K562 (cell line): ENCODE results near the gene B3GALT4. TPM values are rescaled to one million over a fixed set of nuclear protein-coding genes. Genes with fewer than 3 reads are reported as not detected.

Experiments
- CBX3 ChIP-seq, 2 experiments: IDR thresholded peaks; 1 replicate in 1 of 2; 2 replicates in 1 of 2; pipeline ENCODE4 v1.6.1; 2012; ENCODE audit warnings: inconsistent platforms in 2 of 2, low read length in 2 of 2, borderline replicate concordance in 1 of 2, control low read depth in 1 of 2
- CCNT2 ChIP-seq: IDR thresholded peaks from 2 replicates; pipeline ENCODE4 v1.6.1; 2011; ENCODE audit warnings: borderline replicate concordance, low read depth, mild to moderate bottlenecking, moderate library complexity, mixed read lengths, low read length; ENCODE audit not compliant: insufficient read length; ENCODE audit errors: extremely low read depth
- EP400 ChIP-seq: fragments of 450-650 bp; IDR thresholded peaks from 2 replicates; pipeline ENCODE4 v1.6.1; 2017; ENCODE audit warnings: antibody characterized with exemption, mild to moderate bottlenecking, moderate library complexity
- HNRNPK ChIP-seq: fragments of 200-400 bp; formaldehyde crosslinking; IDR thresholded peaks from one replicate; pipeline ENCODE4 v1.6.1; 2018; ENCODE audit warnings: mild to moderate bottlenecking, low read depth, low read length; ENCODE audit not compliant: poor library complexity, severe bottlenecking
- NCOA6 ChIP-seq: fragments of 450-650 bp; IDR thresholded peaks from 2 replicates; pipeline ENCODE4 v1.6.1; 2017; ENCODE audit warnings: mild to moderate bottlenecking
- NELFE ChIP-seq: IDR thresholded peaks from 2 replicates; pipeline ENCODE4 v1.6.1; 2011; ENCODE audit warnings: mild to moderate bottlenecking; ENCODE audit not compliant: insufficient read depth, insufficient read length
- PCBP2 ChIP-seq: fragments of 200-400 bp; formaldehyde crosslinking; IDR thresholded peaks from 2 replicates; pipeline ENCODE4 v1.6.1; 2018; ENCODE audit warnings: low read length, low read depth, mild to moderate bottlenecking, moderate library complexity; ENCODE audit not compliant: poor library complexity, severe bottlenecking
- SAP30 ChIP-seq: fragments of 200-600 bp; sonication (generic); IDR thresholded peaks from 2 replicates; pipeline ENCODE4 v1.6.1; 2012; ENCODE audit warnings: borderline replicate concordance, low read depth, mild to moderate bottlenecking, moderate library complexity, low read length, control low read depth, inconsistent platforms; ENCODE audit not compliant: insufficient read depth, poor library complexity, severe bottlenecking
- SMAD2 ChIP-seq: fragments of 150-350 bp; IDR thresholded peaks from 2 replicates; pipeline ENCODE4 v1.6.1; 2014; ENCODE audit warnings: low read depth, mild to moderate bottlenecking, low read length
- ZEB2 ChIP-seq: fragments of 450-650 bp; IDR thresholded peaks from 2 replicates; pipeline ENCODE4 v1.6.1; 2016
- ZNF174 ChIP-seq: fragments of 250-450 bp; sonication (Bioruptor Pico); IDR thresholded peaks from 2 replicates; pipeline ENCODE4 v1.4.0; 2020; ENCODE audit warnings: mild to moderate bottlenecking
- ZNF511 ChIP-seq: sonication (generic); formaldehyde crosslinking; IDR thresholded peaks from 2 replicates; pipeline ENCODE4 v1.8.0; 2022; ENCODE audit warnings: mild to moderate bottlenecking, missing genetic modification reagents
- ZNF717 ChIP-seq: fragments of 250-450 bp; sonication (Bioruptor Pico); IDR thresholded peaks from 2 replicates; pipeline ENCODE4 v1.5.0; 2021
- polyA plus RNA-seq, 8 experiments: library from polyadenylated mRNA; depleted of rRNA in 4 of 8; stranded (reverse) in 5 of 8; unstranded in 3 of 8; fragments of >200 nt; fragmentation: Nextera tagmentation in 2 of 8; fragmentation: Illumina TruSeq in 1 of 8; extraction: Ambion mirVana in 2 of 8; extraction: Trizol in 1 of 8; gene quantifications; 2 replicates each; pipeline versions ENCODE4 v1.2.1 to v1.2.3, GENCODE V29; 2011 to 2014; ENCODE audit warnings: inconsistent platforms in 1 of 8, missing spikeins in 1 of 8
- total RNA-seq, 7 experiments: library from RNA; depleted of rRNA in 6 of 7; stranded (reverse); fragments of >200 nt in 6 of 7; fragmentation: Illumina TruSeq in 2 of 7; extraction: Trizol in 2 of 7; gene quantifications; 2 replicates each; pipeline versions ENCODE4 v1.2.1 to v1.2.3, GENCODE V29; 2011 to 2021; ENCODE audit warnings: low replicate concordance in 1 of 7
- TF ChIP-seq, protein P1 (sequence below): fragments of 250-450 bp; sonication (Bioruptor Pico); IDR thresholded peaks from 2 replicates; pipeline ENCODE4 v1.8.0; 2021; ENCODE audit warnings: mild to moderate bottlenecking, moderate library complexity
- TF ChIP-seq, protein P2 (sequence below): fragments of 450-650 bp; IDR thresholded peaks from 2 replicates; pipeline ENCODE4 v1.6.1; 2016; ENCODE audit warnings: low read depth, mild to moderate bottlenecking, moderate library complexity
- TF ChIP-seq, protein P3 (sequence below): IDR thresholded peaks from 2 replicates; pipeline ENCODE4 v1.6.1; 2014; ENCODE audit warnings: antibody characterized with exemption
- TF ChIP-seq, protein P4 (sequence below), 3 experiments: IDR thresholded peaks in 2 of 3; conservative IDR thresholded peaks in 1 of 3; 2 replicates each; pipeline ENCODE4 v1.5.1; 2011 to 2012; ENCODE audit warnings: low read length in 3 of 3, mild to moderate bottlenecking in 3 of 3, control low read depth in 2 of 3, improper control_type of control experiment in 1 of 3, inconsistent platforms in 1 of 3, low read depth in 1 of 3, mixed read lengths in 1 of 3, moderate library complexity in 1 of 3; ENCODE audit not compliant: insufficient read depth in 2 of 3
- TF ChIP-seq, protein P5 (sequence below): fragments of 250-450 bp; sonication (Bioruptor Pico); IDR thresholded peaks from 2 replicates; pipeline ENCODE4 v1.6.1; 2021; ENCODE audit warnings: mild to moderate bottlenecking
- TF ChIP-seq, protein P6 (sequence below): fragments of 450-650 bp; IDR thresholded peaks from 2 replicates; pipeline ENCODE4 v1.6.1; 2017; ENCODE audit warnings: mild to moderate bottlenecking, moderate library complexity

The B3GALT4 gene
- total and polyA plus RNA-seq, 9 of the 15 experiments (the other 6 are each of a cell fraction or from before 2014, with no cell fraction given), result 0.11 to 1.3 (median 0.53) TPM; not detected in 1

GRCh38 chr6:33277663-33278391 is 904 bp downstream of the B3GALT4 start (continued):
- TF ChIP-seq SAP30 (no peak), CBX3 (IDR thresholded peaks at IDR 0.05; ENCODE audit: borderline replicate concordance in 1 of 2, low read length in 2 of 2) (no peak), NCOA6 (no peak), ZNF511 (CRISPR knock-in tag) (no peak), ZEB2 (no peak), HNRNPK (no peak), EP400 (no peak), CCNT2 (no peak), NELFE (no peak), SMAD2 (no peak), PCBP2 (no peak), ZNF717 (no peak), ZNF174 (CRISPR knock-in tag) (no peak)
- TF ChIP-seq, protein P1, sequence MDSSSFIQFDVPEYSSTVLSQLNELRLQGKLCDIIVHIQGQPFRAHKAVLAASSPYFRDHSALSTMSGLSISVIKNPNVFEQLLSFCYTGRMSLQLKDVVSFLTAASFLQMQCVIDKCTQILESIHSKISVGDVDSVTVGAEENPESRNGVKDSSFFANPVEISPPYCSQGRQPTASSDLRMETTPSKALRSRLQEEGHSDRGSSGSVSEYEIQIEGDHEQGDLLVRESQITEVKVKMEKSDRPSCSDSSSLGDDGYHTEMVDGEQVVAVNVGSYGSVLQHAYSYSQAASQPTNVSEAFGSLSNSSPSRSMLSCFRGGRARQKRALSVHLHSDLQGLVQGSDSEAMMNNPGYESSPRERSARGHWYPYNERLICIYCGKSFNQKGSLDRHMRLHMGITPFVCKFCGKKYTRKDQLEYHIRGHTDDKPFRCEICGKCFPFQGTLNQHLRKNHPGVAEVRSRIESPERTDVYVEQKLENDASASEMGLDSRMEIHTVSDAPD (CRISPR knock-in tag), result no peak
- TF ChIP-seq, protein P2, sequence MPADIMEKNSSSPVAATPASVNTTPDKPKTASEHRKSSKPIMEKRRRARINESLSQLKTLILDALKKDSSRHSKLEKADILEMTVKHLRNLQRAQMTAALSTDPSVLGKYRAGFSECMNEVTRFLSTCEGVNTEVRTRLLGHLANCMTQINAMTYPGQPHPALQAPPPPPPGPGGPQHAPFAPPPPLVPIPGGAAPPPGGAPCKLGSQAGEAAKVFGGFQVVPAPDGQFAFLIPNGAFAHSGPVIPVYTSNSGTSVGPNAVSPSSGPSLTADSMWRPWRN, result no peak
- TF ChIP-seq, protein P3, sequence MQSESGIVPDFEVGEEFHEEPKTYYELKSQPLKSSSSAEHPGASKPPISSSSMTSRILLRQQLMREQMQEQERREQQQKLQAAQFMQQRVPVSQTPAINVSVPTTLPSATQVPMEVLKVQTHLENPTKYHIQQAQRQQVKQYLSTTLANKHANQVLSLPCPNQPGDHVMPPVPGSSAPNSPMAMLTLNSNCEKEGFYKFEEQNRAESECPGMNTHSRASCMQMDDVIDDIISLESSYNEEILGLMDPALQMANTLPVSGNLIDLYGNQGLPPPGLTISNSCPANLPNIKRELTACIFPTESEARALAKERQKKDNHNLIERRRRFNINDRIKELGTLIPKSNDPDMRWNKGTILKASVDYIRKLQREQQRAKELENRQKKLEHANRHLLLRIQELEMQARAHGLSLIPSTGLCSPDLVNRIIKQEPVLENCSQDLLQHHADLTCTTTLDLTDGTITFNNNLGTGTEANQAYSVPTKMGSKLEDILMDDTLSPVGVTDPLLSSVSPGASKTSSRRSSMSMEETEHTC, result no peak
- TF ChIP-seq, protein P4, sequence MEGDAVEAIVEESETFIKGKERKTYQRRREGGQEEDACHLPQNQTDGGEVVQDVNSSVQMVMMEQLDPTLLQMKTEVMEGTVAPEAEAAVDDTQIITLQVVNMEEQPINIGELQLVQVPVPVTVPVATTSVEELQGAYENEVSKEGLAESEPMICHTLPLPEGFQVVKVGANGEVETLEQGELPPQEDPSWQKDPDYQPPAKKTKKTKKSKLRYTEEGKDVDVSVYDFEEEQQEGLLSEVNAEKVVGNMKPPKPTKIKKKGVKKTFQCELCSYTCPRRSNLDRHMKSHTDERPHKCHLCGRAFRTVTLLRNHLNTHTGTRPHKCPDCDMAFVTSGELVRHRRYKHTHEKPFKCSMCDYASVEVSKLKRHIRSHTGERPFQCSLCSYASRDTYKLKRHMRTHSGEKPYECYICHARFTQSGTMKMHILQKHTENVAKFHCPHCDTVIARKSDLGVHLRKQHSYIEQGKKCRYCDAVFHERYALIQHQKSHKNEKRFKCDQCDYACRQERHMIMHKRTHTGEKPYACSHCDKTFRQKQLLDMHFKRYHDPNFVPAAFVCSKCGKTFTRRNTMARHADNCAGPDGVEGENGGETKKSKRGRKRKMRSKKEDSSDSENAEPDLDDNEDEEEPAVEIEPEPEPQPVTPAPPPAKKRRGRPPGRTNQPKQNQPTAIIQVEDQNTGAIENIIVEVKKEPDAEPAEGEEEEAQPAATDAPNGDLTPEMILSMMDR (IDR thresholded peaks at IDR 0.05 in 2 of 3, conservative IDR thresholded peaks at IDR 0.05 in 1 of 3; ENCODE audit: insufficient read depth in 2 of 3, low read depth in 1 of 3, low read length in 3 of 3), result peak; percentile 26 to 43 (median 28); a peak in 3 of 6 replicates
- TF ChIP-seq, protein P5, sequence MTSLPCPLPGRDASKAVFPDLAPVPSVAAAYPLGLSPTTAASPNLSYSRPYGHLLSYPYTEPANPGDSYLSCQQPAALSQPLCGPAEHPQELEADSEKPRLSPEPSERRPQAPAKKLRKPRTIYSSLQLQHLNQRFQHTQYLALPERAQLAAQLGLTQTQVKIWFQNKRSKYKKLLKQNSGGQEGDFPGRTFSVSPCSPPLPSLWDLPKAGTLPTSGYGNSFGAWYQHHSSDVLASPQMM (CRISPR knock-in tag), result no peak
- TF ChIP-seq, protein P6, sequence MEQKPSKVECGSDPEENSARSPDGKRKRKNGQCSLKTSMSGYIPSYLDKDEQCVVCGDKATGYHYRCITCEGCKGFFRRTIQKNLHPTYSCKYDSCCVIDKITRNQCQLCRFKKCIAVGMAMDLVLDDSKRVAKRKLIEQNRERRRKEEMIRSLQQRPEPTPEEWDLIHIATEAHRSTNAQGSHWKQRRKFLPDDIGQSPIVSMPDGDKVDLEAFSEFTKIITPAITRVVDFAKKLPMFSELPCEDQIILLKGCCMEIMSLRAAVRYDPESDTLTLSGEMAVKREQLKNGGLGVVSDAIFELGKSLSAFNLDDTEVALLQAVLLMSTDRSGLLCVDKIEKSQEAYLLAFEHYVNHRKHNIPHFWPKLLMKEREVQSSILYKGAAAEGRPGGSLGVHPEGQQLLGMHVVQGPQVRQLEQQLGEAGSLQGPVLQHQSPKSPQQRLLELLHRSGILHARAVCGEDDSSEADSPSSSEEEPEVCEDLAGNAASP, result no peak
